Keratinocyte (primary cell): ENCODE results near the gene TLK1. TPM values are rescaled to one million over a fixed set of nuclear protein-coding genes. Genes with fewer than 3 reads are reported as not detected.

ENCODE experiments used
- DNase-seq: peaks from one replicate; pipeline ENCODE4 v3.0.0-alpha.2; 2011; ENCODE audit warnings: low read depth, missing footprints, low spot score
- FAIRE-seq: peaks from 2 replicates; lab custom pipeline; 2011; peaks lifted over from hg19 to GRCh38; lab: Jason Lieb, UNC
- H2AFZ ChIP-seq: 2 replicates; pipeline ENCODE4 v1.6.0; 2012; ENCODE audit warnings: low read length, control low read depth, inconsistent platforms; ENCODE audit not compliant: control insufficient read depth
- H3K27ac ChIP-seq: 2 replicates; pipeline ENCODE4 v1.5.1; 2011; ENCODE audit warnings: low read length; ENCODE audit not compliant: control insufficient read depth, insufficient read depth
- H3K27me3 ChIP-seq: 3 replicates; pipeline ENCODE4 v1.6.0; 2011; ENCODE audit warnings: low read length; ENCODE audit not compliant: control insufficient read depth, insufficient read depth; ENCODE audit errors: extremely low read depth
- H3K36me3 ChIP-seq, 2 experiments: 2 replicates in 1 of 2; 3 replicates in 1 of 2; pipeline ENCODE4 v1.5.1; 2011; ENCODE audit warnings: low read length in 2 of 2, mild to moderate bottlenecking in 1 of 2; ENCODE audit not compliant: control insufficient read depth in 2 of 2, insufficient read depth in 2 of 2; ENCODE audit errors: extremely low read depth in 1 of 2
- H3K4me1 ChIP-seq: 3 replicates; pipeline ENCODE4 v1.5.1; 2011; ENCODE audit warnings: low read length; ENCODE audit not compliant: control insufficient read depth, insufficient read depth; ENCODE audit errors: extremely low read depth
- H3K4me2 ChIP-seq: 3 replicates; pipeline ENCODE4 v1.6.0; 2011; ENCODE audit warnings: low read depth, low read length; ENCODE audit not compliant: control insufficient read depth, insufficient read depth; ENCODE audit errors: extremely low read depth
- H3K4me3 ChIP-seq, 3 experiments: fragments of 200-600 bp in 1 of 3; sonication (generic) in 1 of 3; 2 replicates in 2 of 3; 3 replicates in 1 of 3; pipeline ENCODE4 v1.5.1; 2011 to 2016; ENCODE audit warnings: low read length in 3 of 3, mild to moderate bottlenecking in 3 of 3, control low read depth in 2 of 3, inconsistent platforms in 1 of 3, low read depth in 1 of 3, mixed read lengths in 1 of 3, mixed run types in 1 of 3, moderate library complexity in 1 of 3; ENCODE audit not compliant: control insufficient read depth in 2 of 3, insufficient read depth in 2 of 3; ENCODE audit errors: extremely low read depth in 1 of 3
- H3K79me2 ChIP-seq: 2 replicates; pipeline ENCODE4 v1.6.0; 2012; ENCODE audit warnings: low read length; ENCODE audit not compliant: control insufficient read depth, insufficient read depth
- H3K9ac ChIP-seq: 3 replicates; pipeline ENCODE4 v1.6.0; 2011; ENCODE audit warnings: low read length; ENCODE audit not compliant: control insufficient read depth, insufficient read depth; ENCODE audit errors: extremely low read depth
- H3K9me1 ChIP-seq: 3 replicates; pipeline ENCODE4 v1.6.0; 2011; ENCODE audit warnings: low read length; ENCODE audit not compliant: control insufficient read depth, insufficient read depth; ENCODE audit errors: extremely low read depth
- H3K9me3 ChIP-seq: 2 replicates; pipeline ENCODE4 v1.5.1; 2012; ENCODE audit warnings: low read depth, low read length; ENCODE audit not compliant: control insufficient read depth
- H4K20me1 ChIP-seq: 3 replicates; pipeline ENCODE4 v1.6.0; 2011; ENCODE audit warnings: low read length; ENCODE audit not compliant: control insufficient read depth, insufficient read depth; ENCODE audit errors: extremely low read depth
- CTCF ChIP-seq, 3 experiments: IDR thresholded peaks in 1 of 3; conservative IDR thresholded peaks in 1 of 3; optimal IDR thresholded peaks in 1 of 3; 2 replicates in 2 of 3; 3 replicates in 1 of 3; pipeline versions ENCODE3 to v1.5.1; 2011; ENCODE audit warnings: low read length in 3 of 3, mild to moderate bottlenecking in 3 of 3, moderate library complexity in 2 of 3, control low read depth in 1 of 3, inconsistent platforms in 1 of 3; ENCODE audit not compliant: insufficient read depth in 2 of 3; ENCODE audit errors: extremely low read depth in 1 of 3
- EZH2 ChIP-seq: IDR thresholded peaks from one replicate; pipeline ENCODE4 v1.6.1; 2012; ENCODE audit warnings: inconsistent platforms, mild to moderate bottlenecking, low read length, moderate library complexity
- dilution Hi-C: fragments of 300-500 bp; cut with MboI; formaldehyde crosslinking; loops from one replicate; pipeline ENCODE4 v1.7.0; 2020; ENCODE audit warnings: low sequenced_read_pairs; ENCODE audit not compliant: extremely low pct_ligation_motif_present
- polyA plus RNA-seq, 5 experiments: library from polyadenylated mRNA; depleted of rRNA in 3 of 5; stranded (reverse) in 3 of 5; stranded (forward) in 1 of 5; unstranded in 1 of 5; fragments of >200 nt; gene quantifications; 1 replicate in 1 of 5; 2 replicates in 3 of 5; 3 replicates in 1 of 5; pipeline versions ENCODE4 v1.2.1 to v1.2.3, GENCODE V29; 2011 to 2012; ENCODE audit warnings: missing spikeins in 2 of 5, low read depth in 1 of 5, low replicate concordance in 1 of 5

The TLK1 gene
- polyA plus RNA-seq, 1 donor (not counting 4 experiments of a cell fraction or from before 2014, with no cell fraction given), result 14.7 TPM

DNA sequence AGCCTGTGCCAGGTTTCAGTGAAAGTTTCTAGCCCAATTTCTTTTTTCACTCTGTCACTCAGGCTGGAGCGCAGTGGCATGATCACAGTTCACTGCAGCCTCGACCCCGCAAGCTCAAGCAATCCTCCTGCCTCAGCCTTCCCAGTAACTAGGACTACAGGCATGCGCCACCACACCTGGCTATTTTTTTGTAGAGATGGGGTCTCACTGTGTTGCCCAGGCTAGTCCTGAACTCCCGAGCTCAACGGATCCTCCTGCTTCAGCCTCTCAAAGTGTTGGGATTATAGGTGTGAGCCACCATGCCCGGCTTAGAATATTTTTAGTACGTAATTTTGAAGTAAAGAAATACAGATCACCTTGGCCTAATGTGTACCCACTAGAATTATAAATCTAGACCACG lies 144.6 kb downstream of the TLK1 start:
- no peak overlapping the region for H2AFZ ChIP-seq
- no peak overlapping the region for H3K27ac ChIP-seq
- no peaks in the 10 kb centered on the region for H3K27me3 ChIP-seq
- H3K4me1 ChIP-seq, result peaks cover 2% of the 10 kb centered on the region
- no peaks in the 10 kb centered on the region for H3K9me3 ChIP-seq
- no peak overlapping the region for H3K4me3 ChIP-seq
- H3K9me1 ChIP-seq, result no peaks in the 10 kb centered on the region
- TF ChIP-seq CTCF (optimal IDR thresholded peaks at IDR 0.05 in 1 of 3, IDR thresholded peaks at IDR 0.05 in 1 of 3, conservative IDR thresholded peaks at IDR 0.05 in 1 of 3; ENCODE audit: extremely low read depth in 1 of 3, insufficient read depth in 2 of 3, low read length in 3 of 3) (no peak), EZH2 (no peak)
- no peak overlapping the region for H3K4me2 ChIP-seq
- FAIRE-seq (no peak), DNase-seq (no peak)
- H4K20me1 ChIP-seq, result no peaks in the 10 kb centered on the region
- no peak overlapping the region for H3K9ac ChIP-seq
- no peaks in the 10 kb centered on the region for H3K79me2 ChIP-seq
- peaks cover 4 to 5% of the 10 kb centered on the region in 2 experiments for H3K36me3 ChIP-seq
- dilution Hi-C loops, result no loop called here

DNA sequence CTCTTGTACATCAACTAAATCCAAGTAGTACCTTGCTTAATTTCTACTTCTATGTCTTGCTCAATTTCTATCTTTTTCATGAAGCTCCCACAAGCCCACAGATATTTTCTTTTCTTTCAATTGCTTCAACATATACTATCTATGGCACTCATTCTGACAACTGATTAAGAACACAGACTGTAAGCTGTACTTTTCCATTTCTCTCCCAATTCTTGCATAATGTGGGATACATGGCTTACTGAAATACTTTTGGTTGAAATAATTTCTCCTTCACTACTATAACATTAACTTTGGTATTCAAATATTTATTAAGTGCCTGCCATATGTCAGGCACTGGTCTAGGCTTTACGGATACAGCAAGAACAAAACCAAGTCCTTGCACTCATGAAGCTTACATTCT lies 146.8 kb downstream of the TLK1 start:
- H3K9me1 ChIP-seq, result no peaks in the 10 kb centered on the region
- no peak for FAIRE-seq
- no peak overlapping the region for H3K4me3 ChIP-seq
- no peaks in the 10 kb centered on the region for H4K20me1 ChIP-seq
- H3K79me2 ChIP-seq, result no peaks in the 10 kb centered on the region
- dilution Hi-C loops, result no loop called here
- H3K27me3 ChIP-seq, result no peaks in the 10 kb centered on the region
- no peak overlapping the region for H3K27ac ChIP-seq
- no peak overlapping the region for H3K4me2 ChIP-seq
- no peaks in the 10 kb centered on the region for H3K9me3 ChIP-seq
- TF ChIP-seq EZH2 (no peak), CTCF (optimal IDR thresholded peaks at IDR 0.05 in 1 of 3, IDR thresholded peaks at IDR 0.05 in 1 of 3, conservative IDR thresholded peaks at IDR 0.05 in 1 of 3; ENCODE audit: extremely low read depth in 1 of 3, insufficient read depth in 2 of 3, low read length in 3 of 3) (no peak)
- H3K4me1 ChIP-seq, result no peaks in the 10 kb centered on the region
- DNase-seq, result no peak
- no peak overlapping the region for H3K9ac ChIP-seq
- H3K36me3 ChIP-seq, result peaks cover 4 to 12% of the 10 kb centered on the region in 2 experiments
- no peak overlapping the region for H2AFZ ChIP-seq
